Liver (tissue), 9 donors: Measurements from ENCODE around the gene LASP1. TPM values are rescaled to one million over a fixed set of nuclear protein-coding genes. Genes with fewer than 3 reads are reported as not detected.
A peak's percentile ranks its signal among the peaks of the same experiment; 100 is the strongest.

ENCODE experiments used
- DNase-seq: peaks from one replicate; pipeline ENCODE4 v3.0.0-alpha.2; 2017; ENCODE audit warnings: low spot score
- H3K27ac ChIP-seq, 2 donors: one replicate each; pipeline ENCODE4 v1.7.0; 2013; ENCODE audit warnings: inconsistent platforms in 2 of 2, low read length in 2 of 2, control low read depth in 1 of 2, low read depth in 1 of 2, mild to moderate bottlenecking in 1 of 2
- H3K27me3 ChIP-seq, 4 donors: one replicate each; pipeline versions ENCODE4 v1.6.1 to v1.7.0; 2013; ENCODE audit warnings: low read length in 3 of 4, inconsistent platforms in 1 of 4, mild to moderate bottlenecking in 1 of 4, moderate library complexity in 1 of 4; ENCODE audit not compliant: control insufficient read depth in 4 of 4, insufficient read depth in 4 of 4
- H3K36me3 ChIP-seq, 4 donors: one replicate each; pipeline versions ENCODE4 v1.6.1 to v1.7.0; 2013; ENCODE audit warnings: low read length in 3 of 4, mild to moderate bottlenecking in 3 of 4, low read depth in 1 of 4, moderate library complexity in 1 of 4; ENCODE audit not compliant: control insufficient read depth in 4 of 4, insufficient read depth in 3 of 4
- H3K4me1 ChIP-seq, 4 donors: one replicate each; pipeline versions ENCODE4 v1.6.1 to v1.7.0; 2013; ENCODE audit warnings: low read length in 3 of 4, mild to moderate bottlenecking in 3 of 4, moderate library complexity in 1 of 4; ENCODE audit not compliant: control insufficient read depth in 4 of 4, insufficient read depth in 4 of 4
- H3K4me3 ChIP-seq, 3 donors: one replicate each; pipeline versions ENCODE4 v1.6.1 to v1.7.0; 2013; ENCODE audit warnings: low read length in 3 of 3, control low read depth in 1 of 3, low read depth in 1 of 3, mild to moderate bottlenecking in 1 of 3
- H3K9ac ChIP-seq, 2 donors: one replicate each; pipeline ENCODE4 v1.7.0; 2013; ENCODE audit warnings: low read length in 2 of 2, mild to moderate bottlenecking in 2 of 2, moderate library complexity in 2 of 2, control low read depth in 1 of 2, low read depth in 1 of 2
- H3K9me3 ChIP-seq, 4 donors: one replicate each; pipeline versions ENCODE4 v1.6.1 to v1.7.0; 2013; ENCODE audit warnings: low read length in 3 of 4; ENCODE audit not compliant: control insufficient read depth in 4 of 4
- ATF3 ChIP-seq: IDR thresholded peaks from 2 replicates; pipeline ENCODE4 v1.6.1; 2016; ENCODE audit warnings: antibody characterized with exemption
- EGR1 ChIP-seq, 2 donors: IDR thresholded peaks; 2 replicates each; pipeline ENCODE4 v1.6.1; 2016 to 2018; ENCODE audit warnings: antibody characterized with exemption in 2 of 2, low read depth in 2 of 2
- HNF4A ChIP-seq, 2 donors: conservative IDR thresholded peaks; 2 replicates each; pipeline ENCODE4 v1.6.1; 2016; ENCODE audit warnings: antibody characterized with exemption in 2 of 2, mild to moderate bottlenecking in 2 of 2
- HNF4G ChIP-seq: IDR thresholded peaks from 2 replicates; pipeline ENCODE4 v1.6.1; 2016; ENCODE audit warnings: antibody characterized with exemption
- JUND ChIP-seq, 2 donors: IDR thresholded peaks; 2 replicates each; pipeline ENCODE4 v1.6.1; 2016; ENCODE audit warnings: antibody characterized with exemption in 2 of 2
- NR2F2 ChIP-seq: IDR thresholded peaks from 2 replicates; pipeline ENCODE4 v1.6.1; 2016; ENCODE audit warnings: antibody characterized with exemption
- RAD21 ChIP-seq, 2 donors: IDR thresholded peaks; 2 replicates each; pipeline ENCODE4 v1.6.1; 2016; ENCODE audit warnings: antibody characterized with exemption in 2 of 2, mild to moderate bottlenecking in 2 of 2
- REST ChIP-seq: IDR thresholded peaks from 2 replicates; pipeline ENCODE4 v1.6.1; 2016; ENCODE audit warnings: antibody characterized with exemption, mild to moderate bottlenecking
- RXRA ChIP-seq, 2 donors: IDR thresholded peaks; 2 replicates each; pipeline ENCODE4 v1.6.1; 2017 to 2018; ENCODE audit warnings: antibody characterized with exemption in 2 of 2, mild to moderate bottlenecking in 1 of 2
- SP1 ChIP-seq: IDR thresholded peaks from 2 replicates; pipeline ENCODE4 v1.6.1; 2018; ENCODE audit warnings: antibody characterized with exemption, mild to moderate bottlenecking
- TAF1 ChIP-seq: conservative IDR thresholded peaks from 2 replicates; pipeline ENCODE4 v1.6.1; 2016; ENCODE audit warnings: antibody characterized with exemption, mild to moderate bottlenecking
- WGBS: extraction: QIAGEN DNeasy Blood & Tissue Kit; methylation state at CpG from one replicate; pipeline ENCODE4 v1.1.7; 2013; 5-methylcytosine and 5-hydroxymethylcytosine counted together
- polyA plus RNA-seq, 2 donors: library from polyadenylated mRNA; stranded (reverse) in 1 of 2; unstranded in 1 of 2; fragments of 200-250 nt in 1 of 2; fragments of >200 nt in 1 of 2; fragmentation: Nextera tagmentation in 1 of 2; extraction: Ambion mirVana in 1 of 2; gene quantifications; one replicate each; pipeline versions ENCODE4 v1.2.1 to v1.2.3, GENCODE V29; 2013 to 2015
- total RNA-seq, 2 donors: library from RNA; depleted of rRNA; stranded (reverse); fragments of >200 nt; gene quantifications; one replicate each; pipeline ENCODE4 v1.2.3, GENCODE V29; 2014
- donor health status: healthy.
- donor health status: healthy.
- donor health status: healthy.
- donor health status: healthy.
- donor health status: healthy.

LASP1 gene
- total and polyA plus RNA-seq, 4 donors = 18.2 to 77.7 (median 68.4) TPM

GRCh38 chr17:38917259-38917658 lies 47.4 kb downstream of the LASP1 start:
- no peaks in the 10 kb centered on the region for H3K9me3 ChIP-seq
- no peaks in the 10 kb centered on the region for H3K27me3 ChIP-seq
- H3K4me3 ChIP-seq = no peak overlapping the region
- no peak for DNase-seq
- TF ChIP-seq JUND (IDR thresholded peaks at IDR 0.05) = no peak
- no peak overlapping the region for H3K27ac ChIP-seq
- peak overlapping the region in 1 of 2 donors; percentile 2 for H3K9ac ChIP-seq
- H3K36me3 ChIP-seq = peaks cover 10 to 40% (median 27%) of the 10 kb centered on the region in 4 donors
- 95% methylated on average over 3 of the region's 3 CpGs for WGBS
- peaks cover 13 to 38% (median 20%) of the 10 kb centered on the region in 4 donors for H3K4me1 ChIP-seq

- DNase-seq = no peak
- WGBS = 83% methylated on average over 37 of the region's 37 CpGs
- Histone ChIP-seq H3K9me3 (no peaks in the 10 kb centered on the region), H3K27ac (no peak overlapping the region), H3K4me3 (no peak overlapping the region), H3K9ac (no peak overlapping the region), H3K36me3 (peaks cover 10 to 40% (median 27%) of the 10 kb centered on the region in 4 donors), H3K4me1 (peaks cover 9 to 28% (median 11%) of the 10 kb centered on the region in 4 donors), H3K27me3 (no peaks in the 10 kb centered on the region)
- TF ChIP-seq RXRA (IDR thresholded peaks at IDR 0.05) = peak; percentile 42 to 49
- no peak for TF ChIP-seq ATF3
- TF ChIP-seq HNF4A (conservative IDR thresholded peaks at IDR 0.05) = peak; percentile 18 to 32
These were observed 48.5 kb downstream of the LASP1 start for GRCh38 chr17:38918129-38918913.

- no peak overlapping the region for H3K9ac ChIP-seq
- TF ChIP-seq ATF3 (no peak), JUND (IDR thresholded peaks at IDR 0.05) (no peak), SP1 (no peak), RAD21 (IDR thresholded peaks at IDR 0.05) (no peak), HNF4A (conservative IDR thresholded peaks at IDR 0.05) (no peak), TAF1 (no peak), NR2F2 (no peak), REST (no peak), HNF4G (no peak), EGR1 (IDR thresholded peaks at IDR 0.05; ENCODE audit: low read depth in 2 of 2) (no peak)
- 96% methylated on average over 5 of the region's 5 CpGs for WGBS
These were observed 49.1 kb downstream of the LASP1 start for GRCh38 chr17:38918916-38919315.

More at GRCh38 chr17:38918916-38919315, 49.1 kb downstream of the LASP1 start:
- Histone ChIP-seq H3K9me3 (no peaks in the 10 kb centered on the region), H3K4me3 (no peak overlapping the region), H3K27ac (no peak overlapping the region), H3K36me3 (peaks cover 10 to 40% (median 27%) of the 10 kb centered on the region in 4 donors), H3K4me1 (peaks cover 9 to 25% (median 11%) of the 10 kb centered on the region in 4 donors), H3K27me3 (no peaks in the 10 kb centered on the region)
- no peak for DNase-seq
